ENCODE measurements around the gene TBC1D30.
A peak's percentile ranks its signal among the peaks of the same experiment; 100 is the strongest.
"Not testable (repeated sequence)": the region's sequence is repeated elsewhere in the genome, so short reads cannot be mapped to it uniquely, and the experiment has no call there.

Gene TBC1D30

GRCh38 chr12:64802180-64802775, 22.2 kb upstream of the TBC1D30 start:
- DNase-seq (ENCODE audit: low read depth in 2 of 2), result peak in 1 of 2 experiments; percentile 51

- no peak for DNase-seq (ENCODE audit: low read depth in 2 of 2)
These were observed 18.3 kb upstream of the TBC1D30 start for GRCh38 chr12:64806173-64806572.

DNA sequence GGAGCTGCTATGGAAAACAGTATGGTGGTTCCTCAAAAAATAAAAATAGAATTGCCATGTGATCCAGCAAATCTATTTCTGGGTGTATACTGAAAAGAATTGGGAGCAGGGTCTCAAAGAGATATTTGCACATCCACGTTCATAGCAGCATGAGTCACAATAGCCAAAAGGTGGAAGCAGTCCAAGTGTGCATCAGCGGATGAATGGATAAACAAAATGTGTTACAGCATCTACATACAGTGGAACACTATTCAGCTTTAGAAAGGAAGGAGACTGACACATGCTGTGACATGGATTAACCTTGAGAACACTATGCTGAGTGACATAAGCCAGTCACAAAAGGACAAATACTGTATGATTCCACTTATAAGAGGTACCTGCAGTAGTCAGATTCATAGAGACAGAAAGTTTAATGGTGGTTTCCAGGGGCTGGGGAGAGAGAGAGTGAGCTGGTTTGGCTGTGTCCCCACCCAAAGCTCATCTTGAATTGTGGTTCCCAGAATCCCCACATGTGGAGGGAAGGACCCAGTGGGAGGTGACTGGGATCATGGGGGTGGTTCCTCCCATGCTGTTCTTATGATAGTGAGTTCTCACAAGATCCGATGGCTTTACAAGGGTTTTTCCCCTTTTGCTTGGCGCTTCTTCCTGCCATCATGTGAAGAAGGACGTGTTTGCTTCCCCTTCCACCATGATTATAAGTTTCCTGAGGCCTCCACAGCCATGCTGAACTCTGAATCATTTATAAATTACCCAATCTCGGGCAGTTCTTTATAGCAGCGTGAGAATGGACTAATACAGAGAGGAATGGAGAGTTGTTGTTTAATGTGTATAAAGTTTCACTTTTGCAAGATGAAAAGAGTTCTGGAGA, 17.6 kb upstream of the TBC1D30 start:
- no peak for DNase-seq (ENCODE audit: low read depth in 2 of 2)

DNA sequence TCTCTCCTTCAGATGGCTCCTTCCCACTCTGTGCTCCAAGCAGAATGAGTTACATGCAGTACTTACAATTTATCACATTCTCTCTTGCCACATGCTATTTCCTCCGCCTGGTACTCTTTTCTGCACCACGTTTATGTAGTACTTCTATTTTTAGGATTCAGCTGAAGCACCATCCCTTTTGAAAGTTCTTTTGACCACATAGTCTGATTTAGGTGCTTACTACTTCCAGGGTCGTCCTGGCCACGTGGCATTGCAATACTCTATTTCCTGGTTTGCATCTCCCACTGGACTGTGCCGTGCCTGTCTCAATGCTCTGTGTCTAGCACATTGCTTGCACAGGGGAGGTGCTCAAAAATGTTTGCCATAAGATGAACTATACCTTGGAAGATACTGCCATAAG, 16.3 kb upstream of the TBC1D30 start:
- no peak for DNase-seq (ENCODE audit: low read depth in 2 of 2)

GRCh38 chr12:64810831-64811230, 13.6 kb upstream of the TBC1D30 start:
- no peak for DNase-seq (ENCODE audit: low read depth in 2 of 2)

GRCh38 chr12:64813723-64814122, 10.7 kb upstream of the TBC1D30 start:
- DNase-seq (ENCODE audit: low read depth in 2 of 2), result no peak

DNA sequence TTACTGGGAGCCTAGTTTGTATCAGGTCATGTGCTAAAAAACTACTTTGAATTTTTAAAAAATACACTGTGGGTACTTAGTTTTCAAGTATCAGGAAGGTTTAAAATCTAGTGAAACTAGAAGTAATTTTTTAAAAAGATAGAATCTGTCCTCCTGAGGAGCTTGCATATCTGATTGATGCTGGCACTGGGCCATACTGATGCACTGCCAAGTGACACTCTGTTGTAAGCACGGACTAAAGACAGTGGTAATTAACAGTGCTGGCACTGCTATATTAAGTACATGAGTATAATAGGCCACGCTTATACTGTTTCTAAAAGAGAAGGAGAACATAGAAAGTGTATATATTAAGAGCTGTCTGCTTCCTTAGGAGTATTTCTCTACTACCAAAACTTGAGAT, 10.0 kb upstream of the TBC1D30 start:
- DNase-seq (ENCODE audit: low read depth in 2 of 2), result no peak

DNA sequence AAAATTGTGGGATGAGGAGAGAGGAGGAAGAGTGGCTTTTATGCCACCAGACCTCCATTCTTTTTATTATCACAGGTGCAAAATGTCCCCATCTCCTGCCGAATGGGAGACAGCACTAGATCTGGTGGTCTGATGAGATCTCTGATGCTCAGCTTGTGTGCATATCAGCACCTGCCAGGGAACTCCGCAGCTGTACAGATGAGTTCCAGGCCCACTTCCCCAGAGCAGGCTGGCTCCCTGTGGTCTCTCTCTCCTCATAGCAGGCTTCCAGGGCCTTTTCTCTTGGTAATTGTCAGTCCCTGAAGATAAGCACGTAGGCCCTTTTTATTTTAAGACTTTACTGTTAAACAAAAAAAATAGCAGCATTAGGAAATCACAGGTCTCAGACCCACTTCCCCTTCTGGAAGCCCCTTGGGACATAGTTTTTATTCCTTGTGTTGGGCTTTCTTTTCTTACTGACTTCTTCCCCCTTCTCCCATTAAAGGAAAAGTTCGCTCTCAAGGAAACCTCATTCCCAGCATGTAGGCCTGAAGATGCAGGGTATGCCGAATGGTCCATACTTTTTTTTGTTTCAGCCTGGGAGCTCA, 4.5 kb upstream of the TBC1D30 start:
- no peak for DNase-seq (ENCODE audit: low read depth in 2 of 2)

GRCh38 chr12:64820593-64820992, 3.9 kb upstream of the TBC1D30 start:
- no peak for DNase-seq (ENCODE audit: low read depth in 2 of 2)

DNA sequence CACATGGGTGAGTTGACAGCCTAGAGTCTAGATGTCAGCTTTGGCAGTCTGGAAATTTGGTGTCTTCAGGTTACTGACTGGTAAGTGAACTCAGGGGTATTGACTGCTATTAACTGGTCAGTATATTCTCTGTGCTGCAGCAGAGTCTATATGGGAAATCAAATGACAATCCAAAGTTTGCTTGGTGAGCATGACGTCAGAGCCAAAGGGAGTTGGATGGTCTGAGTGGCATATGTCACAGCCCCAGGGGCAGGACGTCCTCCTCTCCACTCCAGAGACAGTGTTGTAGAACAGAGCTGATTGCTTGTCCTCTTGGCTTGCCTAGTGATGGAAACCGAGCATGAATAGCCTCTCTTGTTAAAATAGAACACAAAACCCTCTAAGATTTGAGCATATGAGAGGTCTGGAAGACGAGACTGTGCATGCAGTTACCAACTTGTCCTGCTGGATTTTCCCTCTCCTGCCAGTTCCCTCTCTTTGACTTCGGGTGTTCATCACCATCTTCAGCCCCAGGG, 3.3 kb upstream of the TBC1D30 start:
- DNase-seq (ENCODE audit: low read depth in 2 of 2), result no peak

DNA sequence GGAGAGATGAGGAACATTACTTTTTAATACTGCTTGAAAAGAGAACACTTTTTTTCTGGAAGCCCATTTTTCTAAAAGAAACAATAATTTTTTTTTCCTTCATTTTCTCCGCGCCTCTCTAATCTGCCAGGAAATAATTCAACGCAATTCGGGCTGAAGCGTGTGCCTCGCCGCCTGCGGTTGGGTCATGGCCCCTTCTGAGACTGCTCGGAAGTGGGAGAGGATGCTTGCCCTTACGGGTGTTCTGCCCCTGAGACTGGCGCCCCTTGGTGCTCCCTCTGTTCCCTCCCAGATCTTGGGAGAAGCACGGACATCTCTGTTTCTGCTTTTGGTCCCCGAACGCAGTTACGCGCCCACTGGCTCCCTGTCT, 332 bp upstream of the TBC1D30 start:
- no peak for DNase-seq (ENCODE audit: low read depth in 2 of 2)

DNA sequence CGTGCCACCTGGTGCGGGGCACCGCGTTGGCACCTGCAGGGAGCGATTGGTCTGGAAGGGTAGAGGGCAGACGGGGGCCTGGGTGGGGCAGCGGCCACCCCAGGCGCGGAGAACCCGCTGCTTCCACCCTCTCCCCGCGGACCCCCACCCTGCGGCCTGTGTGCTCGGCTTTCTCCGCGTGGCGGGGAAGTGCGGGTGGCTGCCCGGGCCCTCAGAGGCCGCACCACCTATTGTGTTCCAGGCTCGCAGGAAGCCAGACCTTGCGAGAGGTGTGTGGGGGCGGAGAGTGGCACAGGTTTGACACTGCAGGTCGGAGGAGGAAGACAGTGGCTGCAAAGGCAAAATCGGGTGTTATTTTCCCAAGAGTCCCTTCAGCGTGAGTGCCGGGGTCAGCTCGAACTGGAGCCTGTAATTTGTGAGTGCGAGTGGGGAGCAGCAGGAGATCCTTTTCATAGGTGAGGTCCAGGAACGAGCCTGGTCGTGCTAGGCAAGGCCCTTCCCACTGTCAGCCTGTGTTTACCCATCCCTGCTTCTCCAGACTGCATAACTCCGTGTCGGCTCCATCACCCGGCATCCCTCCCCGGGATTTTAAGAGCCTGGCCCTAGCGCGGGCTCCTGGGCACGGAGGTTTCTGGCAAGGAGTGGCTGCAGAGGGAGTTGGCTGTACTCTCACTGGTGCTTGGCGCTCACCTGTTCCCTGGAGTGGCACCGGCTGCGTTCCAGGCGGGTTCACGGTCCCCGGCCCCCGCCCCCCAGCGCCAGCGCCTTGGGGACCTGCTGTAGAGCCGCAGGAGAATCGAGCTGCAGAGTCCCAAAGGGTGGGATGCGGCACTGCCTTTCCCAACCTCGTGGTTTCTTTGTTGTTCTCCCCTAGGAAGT, 935 bp downstream of the TBC1D30 start:
- no peak for DNase-seq (ENCODE audit: low read depth in 2 of 2)

GRCh38 chr12:64826234-64826633, 1.8 kb downstream of the TBC1D30 start:
- DNase-seq (ENCODE audit: low read depth in 2 of 2), result peak in 1 of 2 experiments; percentile 50

DNA sequence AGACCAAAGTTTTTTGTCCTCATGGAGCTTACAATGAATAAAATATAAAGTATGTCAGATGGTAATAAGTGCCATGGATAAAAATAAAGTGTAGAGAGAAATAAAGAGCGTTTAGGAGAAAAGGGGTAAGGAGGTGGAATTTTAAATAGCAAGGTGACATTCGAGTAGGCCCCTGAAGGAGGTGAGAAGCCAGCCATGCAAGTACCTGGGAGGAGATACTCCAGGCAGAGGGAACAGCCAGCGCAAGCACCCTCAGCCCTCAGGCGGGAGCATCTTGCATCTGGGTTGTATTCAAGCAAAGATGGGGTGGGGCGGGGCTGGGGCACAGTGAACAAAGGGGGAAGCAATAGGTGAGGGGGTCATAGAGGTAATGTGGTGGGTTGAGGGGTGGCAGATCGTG, 4.3 kb downstream of the TBC1D30 start:
- DNase-seq (ENCODE audit: low read depth in 2 of 2), result no peak

DNA sequence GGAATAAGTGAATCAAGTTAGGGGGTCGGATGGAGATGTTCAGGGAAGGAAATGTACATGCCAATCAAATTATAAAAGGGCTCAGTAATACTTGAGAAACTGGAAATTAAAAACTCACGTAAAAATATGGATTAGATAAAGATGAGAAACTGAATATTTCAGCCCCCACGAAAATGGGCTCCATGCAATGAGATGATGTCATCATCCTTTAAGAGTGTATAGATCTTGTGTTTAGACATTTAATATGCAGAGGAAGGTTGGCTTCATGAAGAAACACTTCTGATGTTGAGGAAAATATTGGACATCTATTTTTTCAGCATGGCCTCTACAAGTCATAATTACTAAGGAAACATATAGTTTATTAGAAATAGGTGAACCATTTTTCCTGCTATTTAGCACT, 9.5 kb downstream of the TBC1D30 start:
- no peak for DNase-seq (ENCODE audit: low read depth in 2 of 2)

DNA sequence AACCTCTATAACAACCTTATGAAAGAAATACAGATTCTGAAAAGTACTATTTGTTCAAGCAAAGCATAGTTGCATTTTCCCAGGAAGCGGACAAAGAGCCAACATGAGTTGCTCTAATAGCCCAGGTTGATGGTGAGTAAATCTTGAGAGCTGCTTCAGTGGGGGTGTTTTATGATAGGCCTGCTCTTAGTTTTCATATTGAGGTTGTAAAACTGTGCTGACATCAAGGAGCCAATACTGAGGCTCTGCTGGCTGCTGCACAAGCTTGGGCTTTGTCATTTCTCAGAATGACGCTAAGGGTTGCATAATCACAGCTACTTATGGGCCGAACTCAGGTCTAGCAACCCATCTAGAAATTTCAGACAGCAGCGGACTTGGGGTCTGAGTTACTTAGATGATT, 11.5 kb downstream of the TBC1D30 start:
- DNase-seq (ENCODE audit: low read depth in 2 of 2), result no peak

- DNase-seq (ENCODE audit: low read depth in 2 of 2), result no peak
These were observed 12.4 kb downstream of the TBC1D30 start for GRCh38 chr12:64836856-64837255.

- DNase-seq (ENCODE audit: low read depth in 2 of 2), result no peak
These were observed 13.0 kb downstream of the TBC1D30 start for GRCh38 chr12:64837427-64837826.

DNA sequence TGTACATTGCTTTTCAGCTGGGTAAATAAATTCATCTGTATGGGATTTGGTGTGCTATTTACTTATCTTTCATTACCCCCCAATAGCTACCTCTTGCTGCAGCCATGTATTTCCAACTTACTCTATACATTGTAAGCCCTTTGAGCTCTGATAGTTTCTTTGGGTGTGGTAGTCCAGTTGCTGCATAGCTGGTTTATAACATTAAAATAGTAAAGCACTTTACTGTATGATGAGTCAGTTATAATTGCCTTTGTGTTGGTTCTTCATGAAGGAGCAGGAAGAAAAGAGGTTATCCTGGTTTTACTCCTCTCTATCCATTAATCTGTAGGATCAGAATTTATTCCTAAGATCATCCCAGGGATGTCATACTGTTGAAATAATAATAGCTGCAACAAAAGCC, 15.7 kb downstream of the TBC1D30 start:
- DNase-seq (ENCODE audit: low read depth in 2 of 2), result no peak

DNA sequence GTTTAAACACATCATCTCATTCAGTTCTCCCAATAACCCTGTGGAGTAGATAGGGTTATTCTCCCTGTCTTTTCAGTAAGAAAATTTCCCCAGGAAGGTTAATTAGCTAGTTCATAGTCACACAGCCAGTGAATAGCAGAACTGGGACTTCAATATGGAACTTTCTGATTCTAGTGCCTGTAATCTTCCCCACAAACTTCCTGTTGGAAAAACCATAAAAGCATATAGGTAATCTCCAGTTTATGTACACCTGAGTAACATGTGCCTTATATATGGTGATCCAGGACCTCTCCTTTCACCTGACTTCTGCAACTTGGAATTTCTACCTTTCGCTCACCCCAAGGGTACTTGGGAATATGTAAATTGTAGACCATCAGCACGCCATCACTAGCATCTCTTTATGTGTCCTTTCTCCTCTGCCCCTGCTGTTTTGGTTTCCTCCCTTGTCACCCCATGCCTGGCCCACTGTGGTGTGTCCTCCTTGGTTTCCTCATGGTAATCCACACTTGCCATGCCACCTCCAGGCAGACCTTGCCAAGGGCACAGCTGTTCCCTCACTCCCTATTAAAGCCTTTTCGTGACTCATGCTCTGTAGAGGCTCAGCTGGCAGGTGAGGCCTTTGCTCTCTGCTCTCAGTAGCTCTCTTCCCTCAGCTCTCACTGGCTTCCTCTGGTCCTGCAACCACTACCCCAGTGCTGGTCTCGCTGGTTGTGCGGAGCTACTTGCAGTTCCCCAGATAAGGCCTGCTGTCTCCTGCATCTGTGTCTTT, 16.7 kb downstream of the TBC1D30 start:
- DNase-seq (ENCODE audit: low read depth in 2 of 2), result no peak

DNA sequence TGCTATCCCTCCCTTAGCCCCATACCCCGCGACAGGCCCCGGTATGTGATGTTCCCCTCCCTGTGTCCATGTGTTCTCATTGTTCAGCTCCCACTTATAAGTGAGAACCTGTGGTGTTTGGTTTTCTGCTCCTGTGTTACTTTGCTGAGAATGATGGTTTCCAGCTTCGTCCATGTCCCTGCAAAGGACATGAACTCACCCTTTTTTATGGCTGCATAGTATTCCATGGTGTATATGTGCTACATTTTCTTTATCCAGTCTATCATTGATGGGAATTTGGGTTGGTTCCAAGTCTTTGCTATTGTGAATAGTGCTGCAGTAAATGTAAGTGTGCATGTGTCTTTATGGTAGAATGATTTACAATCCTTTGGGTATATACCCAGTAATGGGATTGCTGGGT, 24.0 kb downstream of the TBC1D30 start:
- not testable (repeated sequence) for DNase-seq (ENCODE audit: low read depth in 2 of 2)

Measured in stimulated activated CD4-positive, alpha-beta T cell treated with anti-CD3 and anti-CD28 coated beads, Interleukin-12 subunit alpha, Interleukin-12 subunit beta, amount 100 ng/mL, for 24 hours (primary cell).